Measurements from ENCODE around the gene TTBK2.

GRCh38 chr15:42716626-42717025 lies 204.0 kb downstream of the TTBK2 start:
- no peak for TF ChIP-seq CTCF (IDR thresholded peaks at IDR 0.05)
- no peak for TF ChIP-seq E2F1 (CRISPR knock-in tag; IDR thresholded peaks at IDR 0.05)
- TF ChIP-seq ZSCAN18 (CRISPR knock-in tag; IDR thresholded peaks at IDR 0.05) = no peak
- no peak for TF ChIP-seq EMX1 (CRISPR knock-in tag; IDR thresholded peaks at IDR 0.05)

Measured in WTC11 (cell line).